ENCODE measurements around the gene ARHGDIG.

GRCh38 chr16:297832-298231, 17.4 kb downstream of the ARHGDIG start:
- TF ChIP-seq CTCF (IDR thresholded peaks at IDR 0.05), result no peak
- no peak for TF ChIP-seq EP300 (IDR thresholded peaks at IDR 0.05)
- TF ChIP-seq POLR2AphosphoS5 (IDR thresholded peaks at IDR 0.05), result no peak
- TF ChIP-seq POLR2A (IDR thresholded peaks at IDR 0.05), result no peak
